IMR-90 (cell line): ENCODE data around the gene ADAMTS12. TPM values are rescaled to one million over a fixed set of nuclear protein-coding genes. Genes with fewer than 3 reads are reported as not detected.

Experiments used
- ATAC-seq: fragments of 200-7000 bp; cut with Tn5 transposase; 2 replicates; pipeline ENCODE4 v1.9.1; 2020; ENCODE audit warnings: low read depth, mild to moderate bottlenecking, moderate library complexity
- BruUV-seq: library from RNA; stranded (reverse); fragments of 400-500 nt; replicated peaks from 2 replicates; lab custom pipeline; 2021; lab: Mats Ljungman, UMichigan
- CTCF ChIA-PET: fragments of 300-600 bp; formaldehyde crosslinking; extraction: SDS; loops from one replicate; lab custom pipeline; 2021; ENCODE audit warnings: antibody characterized with exemption; lab: Yijun Ruan, JAX
- POLR2A ChIA-PET: fragments of 300-600 bp; sonication (Branson Sonifier 250); formaldehyde crosslinking; loops from one replicate; lab custom pipeline; 2022; ENCODE audit warnings: antibody characterized with exemption; ENCODE audit not compliant: unreplicated experiment; lab: Charles Lee
- DNase-seq: peaks from one replicate; pipeline ENCODE4 v3.0.0; 2013
- H2AFZ ChIP-seq: replicated peaks from 2 replicates; pipeline ENCODE3; 2013; ENCODE audit warnings: low read length, mild to moderate bottlenecking; ENCODE audit not compliant: poor library complexity
- H2AK5ac ChIP-seq: 2 replicates; pipeline ENCODE4 v1.6.1; 2013; ENCODE audit warnings: low read depth, low read length, inconsistent platforms
- H2AK9ac ChIP-seq: replicated peaks from 2 replicates; pipeline ENCODE3; 2013; ENCODE audit warnings: mild to moderate bottlenecking, low read depth, low read length, moderate library complexity; ENCODE audit not compliant: poor library complexity
- H2BK120ac ChIP-seq: 2 replicates; pipeline ENCODE4 v1.6.1; 2013; ENCODE audit warnings: low read depth, low read length, inconsistent platforms
- H2BK15ac ChIP-seq: 3 replicates; pipeline ENCODE4 v1.6.1; 2013; ENCODE audit warnings: low read depth, low read length, inconsistent platforms
- H2BK20ac ChIP-seq: 2 replicates; pipeline ENCODE4 v1.6.1; 2013; ENCODE audit warnings: low read depth, mild to moderate bottlenecking, inconsistent platforms, low read length, moderate library complexity
- H2BK5ac ChIP-seq: 2 replicates; pipeline ENCODE4 v1.6.1; 2013; ENCODE audit warnings: mild to moderate bottlenecking, low read depth, low read length, inconsistent platforms; ENCODE audit not compliant: poor library complexity, severe bottlenecking
- H3K14ac ChIP-seq: replicated peaks from 2 replicates; pipeline ENCODE4 v1.6.1; 2013; ENCODE audit warnings: low read depth, low read length, inconsistent platforms
- H3K18ac ChIP-seq: 2 replicates; pipeline ENCODE4 v1.6.1; 2013; ENCODE audit warnings: low read depth, low read length, control low read depth
- H3K23ac ChIP-seq: 2 replicates; pipeline ENCODE4 v1.6.1; 2013; ENCODE audit warnings: low read depth, low read length, inconsistent platforms
- H3K27ac ChIP-seq: 2 replicates; pipeline ENCODE4 v1.5.1; 2013; ENCODE audit warnings: mild to moderate bottlenecking, control low read depth, low read length; ENCODE audit not compliant: insufficient read depth
- H3K27me3 ChIP-seq: 2 replicates; pipeline ENCODE4 v1.6.1; 2013; ENCODE audit warnings: low read length; ENCODE audit not compliant: control insufficient read depth, insufficient read depth
- H3K36me3 ChIP-seq: 2 replicates; pipeline ENCODE4 v1.6.1; 2013; ENCODE audit warnings: low read length, mixed read lengths; ENCODE audit not compliant: control insufficient read depth, insufficient read depth
- H3K4ac ChIP-seq: 2 replicates; pipeline ENCODE4 v1.6.1; 2013; ENCODE audit warnings: low read depth, low read length, inconsistent platforms
- H3K4me1 ChIP-seq: 2 replicates; pipeline ENCODE4 v1.6.1; 2013; ENCODE audit warnings: low read length, mixed read lengths; ENCODE audit not compliant: control insufficient read depth, insufficient read depth
- H3K4me2 ChIP-seq: 2 replicates; pipeline ENCODE4 v1.6.1; 2013; ENCODE audit warnings: low read depth, mild to moderate bottlenecking, control low read depth, low read length, moderate library complexity
- H3K4me3 ChIP-seq: 2 replicates; pipeline ENCODE4 v1.5.1; 2013; ENCODE audit warnings: low read depth, mild to moderate bottlenecking, control low read depth, low read length, moderate library complexity; ENCODE audit not compliant: insufficient read depth
- H3K56ac ChIP-seq: 2 replicates; pipeline ENCODE4 v1.6.1; 2013; ENCODE audit warnings: low read length, inconsistent platforms; ENCODE audit not compliant: insufficient read depth; ENCODE audit errors: extremely low read depth
- H3K79me1 ChIP-seq, 2 experiments: 2 replicates each; pipeline ENCODE4 v1.6.1; 2013; ENCODE audit warnings: low read length in 2 of 2, inconsistent platforms in 1 of 2, low read depth in 1 of 2
- H3K9ac ChIP-seq: 2 replicates; pipeline ENCODE4 v1.6.1; 2013; ENCODE audit warnings: low read depth, low read length, control low read depth
- H3K9me1 ChIP-seq: 2 replicates; pipeline ENCODE4 v1.6.1; 2013; ENCODE audit warnings: low read length, inconsistent platforms; ENCODE audit not compliant: insufficient read depth
- H3K9me3 ChIP-seq: 2 replicates; pipeline ENCODE4 v1.6.1; 2013; ENCODE audit warnings: low read length; ENCODE audit not compliant: control insufficient read depth, insufficient read depth
- H4K20me1 ChIP-seq: 2 replicates; pipeline ENCODE4 v1.6.1; 2013; ENCODE audit warnings: low read length, inconsistent platforms; ENCODE audit not compliant: insufficient read depth
- H4K5ac ChIP-seq: 2 replicates; pipeline ENCODE4 v1.6.1; 2013; ENCODE audit warnings: mild to moderate bottlenecking, low read depth, low read length, control low read depth
- H4K8ac ChIP-seq, 2 experiments: 2 replicates each; pipeline ENCODE4 v1.6.1; 2013; ENCODE audit warnings: low read depth in 2 of 2, low read length in 2 of 2, control low read depth in 1 of 2, inconsistent platforms in 1 of 2
- H4K91ac ChIP-seq: 2 replicates; pipeline ENCODE4 v1.6.1; 2013; ENCODE audit warnings: low read depth, low read length, inconsistent platforms; ENCODE audit not compliant: insufficient read depth
- FOS ChIP-seq: fragments of 150-350 bp; IDR thresholded peaks from 2 replicates; pipeline ENCODE4 v1.6.1; 2016; ENCODE audit warnings: low read depth, low read length
- NFE2L2 ChIP-seq: fragments of 150-350 bp; IDR thresholded peaks from 2 replicates; pipeline ENCODE4 v1.6.1; 2016; ENCODE audit warnings: low read depth, mild to moderate bottlenecking, low read length
- POLR2A ChIP-seq: IDR thresholded peaks from 2 replicates; pipeline ENCODE4 v1.6.1; 2012; ENCODE audit warnings: mild to moderate bottlenecking, low read depth, low read length
- RCOR1 ChIP-seq: IDR thresholded peaks from 2 replicates; pipeline ENCODE4 v1.6.1; 2012; ENCODE audit warnings: mild to moderate bottlenecking, low read length, improper control_type of control experiment; ENCODE audit not compliant: insufficient replicate concordance
- RFX5 ChIP-seq: IDR thresholded peaks from 2 replicates; pipeline ENCODE4 v1.8.0; 2012; ENCODE audit warnings: low read depth, mild to moderate bottlenecking, low read length, moderate library complexity
- WGBS, 2 experiments: methylation state at CpG; one replicate each; pipeline versions ENCODE4 v1.1.5 to v1.1.7; 2013; ENCODE audit warnings: missing lambda C conversion rate in 2 of 2; ENCODE audit not compliant: insufficient read length in 1 of 2; ENCODE audit errors: extremely low coverage in 2 of 2; 5-methylcytosine and 5-hydroxymethylcytosine counted together
- dilution Hi-C: fragments of 300-500 bp; cut with HindIII; formaldehyde crosslinking; loops from one replicate; pipeline ENCODE4 v1.14.3; 2018; ENCODE audit warnings: low sequenced_read_pairs; ENCODE audit not compliant: unreplicated experiment
- in situ Hi-C: fragments of 300-500 bp; cut with MboI; formaldehyde crosslinking; loops from 3 replicates; pipeline ENCODE4 v1.14.3; 2019; ENCODE audit warnings: low sequenced_read_pairs, inconsistent platforms, mixed read lengths
- intact Hi-C: fragments of 100-400 bp; cut with micrococcal nuclease; formaldehyde crosslinking; loops from 2 replicates; pipeline ENCODE4 v1.10.0; 2022
- polyA plus RNA-seq, 3 experiments: library from polyadenylated mRNA; depleted of rRNA; stranded (reverse); fragments of >200 nt; gene quantifications; 2 replicates each; pipeline ENCODE4 v1.2.3, GENCODE V29; 2012; ENCODE audit warnings: low replicate concordance in 1 of 3
- total RNA-seq: library from RNA; depleted of rRNA; stranded (reverse); fragments of >200 nt; gene quantifications from 2 replicates; pipeline ENCODE4 v1.2.3, GENCODE V29; 2012
- TF ChIP-seq, protein P1 (sequence below): conservative IDR thresholded peaks from 2 replicates; pipeline ENCODE4 v1.5.1; 2012; ENCODE audit warnings: mild to moderate bottlenecking, low read depth, low read length, improper control_type of control experiment
- TF ChIP-seq, protein P2 (sequence below): fragments of 150-350 bp; IDR thresholded peaks from 2 replicates; pipeline ENCODE4 v1.6.1; 2016; ENCODE audit warnings: low read depth, mild to moderate bottlenecking, low read length, moderate library complexity, borderline replicate concordance
- TF ChIP-seq, protein P3 (sequence below): fragments of 150-350 bp; IDR thresholded peaks from 2 replicates; pipeline ENCODE4 v1.6.1; 2017; ENCODE audit warnings: mild to moderate bottlenecking, antibody characterized with exemption, low read length, low read depth

ADAMTS12 gene
- total and polyA plus RNA-seq, 2 of the 4 experiments (the other 2 are of a cell fraction), result 27.3 to 51.3 TPM

DNA sequence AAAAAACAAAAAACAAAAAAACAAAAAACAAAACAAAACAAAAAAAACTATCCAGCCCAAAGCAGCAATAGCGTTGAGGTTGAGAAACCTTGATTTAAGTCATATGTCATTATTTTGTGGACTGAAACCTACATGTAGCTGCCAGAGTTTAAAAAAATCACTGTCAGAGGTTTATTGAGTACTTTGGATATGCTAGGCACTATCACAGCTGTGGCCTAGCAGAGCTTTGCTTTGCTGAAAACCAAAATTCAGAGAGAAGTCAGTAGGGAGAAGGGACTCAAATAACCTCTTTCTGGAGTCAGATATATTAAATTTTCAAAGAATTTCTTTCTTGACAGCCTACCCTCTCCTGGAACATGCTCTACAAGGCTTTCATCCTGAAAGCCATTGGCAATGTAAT, 299.5 kb downstream of the ADAMTS12 start:
- CTCF ChIA-PET, result no interaction called here
- dilution Hi-C loops, result no loop called here

More for the DNA sequence above, 299.5 kb downstream of the ADAMTS12 start:
- Histone ChIP-seq H3K9ac (no peak overlapping the region), H3K18ac (no peak overlapping the region), H2BK120ac (no peak overlapping the region), H3K4me3 (no peak overlapping the region), H2BK5ac (no peak overlapping the region), H3K27ac (no peak overlapping the region), H3K4ac (no peak overlapping the region), H3K9me1 (0 out of 2 replicates have a peak, but pooled peaks cover 3% of the 10 kb centered on the region), H3K4me1 (no peaks in the 10 kb centered on the region), H4K8ac (no peak overlapping the region), H2AK5ac (no peak overlapping the region), H3K14ac (no peak overlapping the region), H2BK15ac (no peak overlapping the region), H3K4me2 (no peak overlapping the region), H4K5ac (no peak overlapping the region), H3K23ac (no peak overlapping the region), H3K56ac (no peak overlapping the region), H4K20me1 (no peaks in the 10 kb centered on the region), H3K27me3 (no peaks in the 10 kb centered on the region), H3K79me1 (no peaks in the 10 kb centered on the region), H3K36me3 (peaks cover 3% of the 10 kb centered on the region; the same call in 1 of the 2 replicates), H4K91ac (no peak overlapping the region), H2AFZ (no peak overlapping the region), H2BK20ac (no peak overlapping the region), H3K9me3 (no peaks in the 10 kb centered on the region), H2AK9ac (no peak overlapping the region)
- WGBS, 2 experiments, result no CpG with 5 or more reads among the region's 1 CpG
- BruUV-seq, result no TSS peak
- POLR2A ChIA-PET, result interaction anchor here (0.6 kb wide), 1 partner anchor 16 kb away, joined by 3 read pairs; no protein-coding TSS in a partner anchor
- in situ Hi-C loops (no loop called here), intact Hi-C loops (no loop called here)
- DNase-seq (no peak), ATAC-seq (no peak)
- TF ChIP-seq RFX5, result no peak
- no peak for TF ChIP-seq RCOR1
- TF ChIP-seq, protein P1, sequence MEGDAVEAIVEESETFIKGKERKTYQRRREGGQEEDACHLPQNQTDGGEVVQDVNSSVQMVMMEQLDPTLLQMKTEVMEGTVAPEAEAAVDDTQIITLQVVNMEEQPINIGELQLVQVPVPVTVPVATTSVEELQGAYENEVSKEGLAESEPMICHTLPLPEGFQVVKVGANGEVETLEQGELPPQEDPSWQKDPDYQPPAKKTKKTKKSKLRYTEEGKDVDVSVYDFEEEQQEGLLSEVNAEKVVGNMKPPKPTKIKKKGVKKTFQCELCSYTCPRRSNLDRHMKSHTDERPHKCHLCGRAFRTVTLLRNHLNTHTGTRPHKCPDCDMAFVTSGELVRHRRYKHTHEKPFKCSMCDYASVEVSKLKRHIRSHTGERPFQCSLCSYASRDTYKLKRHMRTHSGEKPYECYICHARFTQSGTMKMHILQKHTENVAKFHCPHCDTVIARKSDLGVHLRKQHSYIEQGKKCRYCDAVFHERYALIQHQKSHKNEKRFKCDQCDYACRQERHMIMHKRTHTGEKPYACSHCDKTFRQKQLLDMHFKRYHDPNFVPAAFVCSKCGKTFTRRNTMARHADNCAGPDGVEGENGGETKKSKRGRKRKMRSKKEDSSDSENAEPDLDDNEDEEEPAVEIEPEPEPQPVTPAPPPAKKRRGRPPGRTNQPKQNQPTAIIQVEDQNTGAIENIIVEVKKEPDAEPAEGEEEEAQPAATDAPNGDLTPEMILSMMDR, result no peak
- no peak for TF ChIP-seq FOS
- TF ChIP-seq, protein P2, sequence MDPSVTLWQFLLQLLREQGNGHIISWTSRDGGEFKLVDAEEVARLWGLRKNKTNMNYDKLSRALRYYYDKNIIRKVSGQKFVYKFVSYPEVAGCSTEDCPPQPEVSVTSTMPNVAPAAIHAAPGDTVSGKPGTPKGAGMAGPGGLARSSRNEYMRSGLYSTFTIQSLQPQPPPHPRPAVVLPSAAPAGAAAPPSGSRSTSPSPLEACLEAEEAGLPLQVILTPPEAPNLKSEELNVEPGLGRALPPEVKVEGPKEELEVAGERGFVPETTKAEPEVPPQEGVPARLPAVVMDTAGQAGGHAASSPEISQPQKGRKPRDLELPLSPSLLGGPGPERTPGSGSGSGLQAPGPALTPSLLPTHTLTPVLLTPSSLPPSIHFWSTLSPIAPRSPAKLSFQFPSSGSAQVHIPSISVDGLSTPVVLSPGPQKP, result no peak
- TF ChIP-seq, protein P3, sequence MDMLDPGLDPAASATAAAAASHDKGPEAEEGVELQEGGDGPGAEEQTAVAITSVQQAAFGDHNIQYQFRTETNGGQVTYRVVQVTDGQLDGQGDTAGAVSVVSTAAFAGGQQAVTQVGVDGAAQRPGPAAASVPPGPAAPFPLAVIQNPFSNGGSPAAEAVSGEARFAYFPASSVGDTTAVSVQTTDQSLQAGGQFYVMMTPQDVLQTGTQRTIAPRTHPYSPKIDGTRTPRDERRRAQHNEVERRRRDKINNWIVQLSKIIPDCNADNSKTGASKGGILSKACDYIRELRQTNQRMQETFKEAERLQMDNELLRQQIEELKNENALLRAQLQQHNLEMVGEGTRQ, result no peak
- no peak for TF ChIP-seq NFE2L2
- no peak for TF ChIP-seq POLR2A
